Activated CD4-positive, alpha-beta memory T cell treated with anti-CD3 and anti-CD28 coated beads for 36 hours (primary cell): ENCODE results near the gene RALGPS1. TPM values are rescaled to one million over a fixed set of nuclear protein-coding genes. Genes with fewer than 3 reads are reported as not detected.

Experiments used
- CTCF ChIA-PET: fragments of 350-600 bp; sonication (Branson Sonifier 250); formaldehyde crosslinking; loops from one replicate; lab custom pipeline; 2021; ENCODE audit warnings: antibody characterized with exemption, inconsistent platforms; lab: Charles Lee
- POLR2A ChIA-PET: fragments of 350-600 bp; sonication (Branson Sonifier 250); formaldehyde crosslinking; loops from one replicate; lab custom pipeline; 2021; ENCODE audit warnings: antibody characterized with exemption; lab: Charles Lee
- DNase-seq: peaks from one replicate; pipeline ENCODE4 v3.0.0-alpha.2; 2020
- H3K27ac Mint-ChIP-seq: one replicate; pipeline ENCODE4 v1.8.0; 2021; ENCODE audit warnings: mixed read lengths
- H3K27me3 Mint-ChIP-seq: one replicate; pipeline ENCODE4 v1.8.0; 2021; ENCODE audit warnings: mixed read lengths
- H3K36me3 Mint-ChIP-seq: one replicate; pipeline ENCODE4 v1.8.0; 2021; ENCODE audit warnings: mixed read lengths
- H3K4me1 Mint-ChIP-seq: one replicate; pipeline ENCODE4 v1.8.0; 2021; ENCODE audit warnings: low read depth, mixed read lengths
- H3K4me3 Mint-ChIP-seq: one replicate; pipeline ENCODE4 v1.8.0; 2021; ENCODE audit warnings: mild to moderate bottlenecking, mixed read lengths
- H3K9me3 Mint-ChIP-seq: one replicate; pipeline ENCODE4 v1.8.0; 2021; ENCODE audit warnings: mixed read lengths
- intact Hi-C: fragments of 100-400 bp; cut with micrococcal nuclease; formaldehyde crosslinking; loops from one replicate; pipeline ENCODE4 v1.15.1; 2023
- total RNA-seq, 2 experiments: library from RNA; stranded (reverse); gene quantifications; one replicate each; pipeline ENCODE4 v1.2.3, GENCODE V29; 2021

RALGPS1 gene
- total RNA-seq, 2 experiments from 2014 or later: 2.1 to 3.1 TPM

DNA sequence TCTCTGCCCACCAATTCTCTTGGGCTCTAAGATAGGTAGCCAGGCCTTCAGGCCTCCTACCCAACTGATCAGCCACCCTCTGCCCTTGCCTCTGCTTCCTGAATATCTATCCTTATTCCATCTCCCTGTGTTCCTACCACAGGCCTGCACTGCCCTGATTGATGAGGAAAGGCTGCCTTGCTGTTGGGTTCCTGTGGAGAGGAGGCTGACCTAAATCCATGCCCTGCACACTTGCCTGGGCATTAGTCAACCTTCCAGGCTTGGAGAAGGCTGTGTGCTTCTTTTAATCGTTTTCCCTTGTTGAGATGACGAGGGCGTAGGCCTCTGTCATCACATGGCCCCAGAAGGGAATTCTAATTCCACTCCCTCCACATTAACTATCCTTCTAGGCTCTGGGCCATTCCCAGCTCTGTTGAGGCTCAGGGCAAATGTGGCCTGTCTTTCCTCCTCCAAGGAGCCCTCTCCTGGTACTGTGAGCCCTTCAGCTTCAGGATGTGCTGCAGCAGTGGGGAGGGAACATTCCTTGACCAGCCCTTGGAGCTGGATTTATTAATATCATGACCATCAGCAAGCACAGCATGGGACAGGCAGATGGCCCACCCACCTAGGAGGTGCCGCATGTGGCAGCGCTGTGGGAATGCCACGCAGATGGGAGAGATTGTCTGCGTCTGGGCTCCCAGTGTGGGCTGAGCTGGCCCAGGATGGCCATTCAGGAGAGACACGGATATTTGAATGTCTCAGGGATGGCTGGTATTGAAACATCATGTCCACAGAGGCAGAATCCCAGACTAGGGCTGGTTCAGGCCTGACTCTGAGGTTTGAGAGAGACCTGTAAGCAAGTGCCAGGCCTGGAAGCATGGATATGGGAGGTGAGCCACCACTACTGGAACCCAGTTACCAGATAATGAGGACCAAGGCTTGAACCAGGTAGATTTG is 166.9 kb downstream of the RALGPS1 start:
- no peak for DNase-seq
- Mint-ChIP-seq H3K4me1 (peaks cover 7% of the 10 kb centered on the region), H3K36me3 (no peaks in the 10 kb centered on the region), H3K27me3 (no peaks in the 10 kb centered on the region), H3K27ac (no peak overlapping the region), H3K9me3 (no peaks in the 10 kb centered on the region), H3K4me3 (no peak overlapping the region)
- intact Hi-C loops: no loop called here
- ChIA-PET POLR2A (no interaction called here), CTCF (no interaction called here)

DNA sequence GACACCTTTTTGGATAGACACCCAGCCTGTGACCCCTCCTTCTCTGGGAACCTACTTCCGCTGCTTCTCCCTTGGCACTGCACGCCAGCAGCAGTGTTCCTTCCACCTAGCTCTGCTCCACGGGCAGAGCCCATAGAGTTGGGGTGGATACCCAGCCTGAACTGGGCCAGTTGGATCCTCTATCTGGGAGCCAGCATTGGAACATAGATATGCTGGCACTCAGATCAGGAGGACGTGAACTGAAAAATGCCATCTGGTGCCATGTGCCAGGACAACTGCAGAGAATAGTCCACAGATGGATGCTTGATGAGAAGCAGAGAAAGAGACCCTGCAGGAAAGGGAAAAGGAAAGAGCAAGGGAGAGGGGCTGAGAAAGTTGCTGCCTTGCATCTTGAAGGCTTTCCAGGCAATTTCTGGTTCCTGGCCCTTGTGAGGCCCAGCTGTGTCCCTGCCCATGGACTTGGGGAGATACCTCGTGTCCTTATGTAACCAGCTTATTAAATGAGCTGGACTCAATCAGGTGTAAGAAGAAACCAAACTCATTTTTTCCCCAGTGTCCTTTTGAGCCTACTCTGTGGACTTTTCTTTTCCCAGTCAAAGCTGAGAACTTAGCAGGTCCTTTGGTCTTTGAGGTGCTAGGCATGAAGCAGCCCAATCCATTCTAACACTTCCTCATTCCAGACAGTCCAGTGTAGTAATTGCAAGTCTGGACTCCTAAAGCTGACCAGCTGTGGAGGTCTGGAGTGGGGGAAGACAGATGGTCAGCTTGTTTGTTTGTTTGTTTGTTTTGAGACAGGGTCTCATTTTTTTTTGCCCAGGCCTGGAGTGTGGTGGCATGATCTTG is 168.8 kb downstream of the RALGPS1 start:
- Mint-ChIP-seq H3K36me3 (no peaks in the 10 kb centered on the region), H3K27me3 (no peaks in the 10 kb centered on the region), H3K4me3 (no peak overlapping the region), H3K9me3 (no peaks in the 10 kb centered on the region), H3K4me1 (peaks cover 7% of the 10 kb centered on the region), H3K27ac (no peak overlapping the region)
- intact Hi-C loops: no loop called here
- ChIA-PET POLR2A (no interaction called here), CTCF (no interaction called here)
- no peak for DNase-seq

- DNase-seq: no peak
- Mint-ChIP-seq H3K9me3 (no peaks in the 10 kb centered on the region), H3K27ac (no peak overlapping the region), H3K4me1 (peaks cover 7% of the 10 kb centered on the region), H3K27me3 (no peaks in the 10 kb centered on the region), H3K4me3 (no peak overlapping the region), H3K36me3 (no peaks in the 10 kb centered on the region)
- intact Hi-C loops: no loop called here
- ChIA-PET POLR2A (no interaction called here), CTCF (no interaction called here)
These were observed 169.8 kb downstream of the RALGPS1 start for GRCh38 chr9:127084076-127085039.

DNA sequence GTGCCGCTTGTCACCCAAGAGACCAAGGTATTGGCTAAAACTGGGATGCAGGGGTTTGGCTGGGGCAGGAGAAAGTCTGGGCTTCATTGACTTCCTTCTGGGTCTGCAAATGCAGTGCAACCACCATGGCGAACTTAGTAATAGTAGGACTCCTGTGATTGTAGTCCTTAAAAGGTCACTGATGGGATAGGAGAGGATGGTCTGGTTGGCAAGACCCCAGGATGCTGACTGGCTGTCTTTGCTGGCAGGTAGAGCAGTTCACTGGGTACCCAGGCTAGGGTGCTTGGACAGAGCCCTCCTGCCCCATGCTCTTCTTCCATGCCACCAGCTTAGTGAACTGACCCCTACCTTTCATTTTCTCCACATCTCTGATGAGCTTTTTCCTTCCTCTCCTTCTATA is 170.6 kb downstream of the RALGPS1 start:
- Mint-ChIP-seq H3K27me3 (no peaks in the 10 kb centered on the region), H3K27ac (no peak overlapping the region), H3K4me3 (no peak overlapping the region), H3K4me1 (peaks cover 7% of the 10 kb centered on the region), H3K36me3 (no peaks in the 10 kb centered on the region), H3K9me3 (no peaks in the 10 kb centered on the region)
- intact Hi-C loops: no loop called here
- CTCF ChIA-PET: no interaction called here
- no peak for DNase-seq
- POLR2A ChIA-PET: no interaction called here

- Mint-ChIP-seq H3K4me1 (peaks cover 7% of the 10 kb centered on the region), H3K9me3 (no peaks in the 10 kb centered on the region), H3K4me3 (no peak overlapping the region), H3K36me3 (no peaks in the 10 kb centered on the region), H3K27ac (no peak overlapping the region), H3K27me3 (no peaks in the 10 kb centered on the region)
- DNase-seq: no peak
- intact Hi-C loops: no loop called here
- POLR2A ChIA-PET: no interaction called here
- CTCF ChIA-PET: no interaction called here
These were observed 172.2 kb downstream of the RALGPS1 start for GRCh38 chr9:127086771-127087170.

DNA sequence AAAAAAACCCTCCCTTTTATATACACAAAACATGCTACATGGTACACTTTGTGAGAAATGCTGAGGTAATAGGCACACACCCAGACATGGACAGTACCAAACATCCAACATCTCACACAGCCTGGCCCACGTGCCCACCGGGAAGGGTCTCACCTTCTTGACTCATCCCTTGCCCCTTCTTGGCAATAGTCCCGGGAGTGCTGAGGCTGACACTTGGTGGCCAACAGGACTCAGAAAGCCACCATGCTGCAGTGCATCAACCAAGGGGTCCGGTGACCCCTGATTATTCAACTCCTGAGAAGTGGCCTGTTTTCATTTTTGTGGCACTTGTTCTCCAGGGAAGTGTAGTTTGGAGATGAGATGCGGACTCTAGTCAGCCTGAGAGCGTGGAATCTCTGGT is 172.8 kb downstream of the RALGPS1 start:
- Mint-ChIP-seq H3K4me1 (peaks cover 7% of the 10 kb centered on the region), H3K27me3 (no peaks in the 10 kb centered on the region), H3K4me3 (no peak overlapping the region), H3K27ac (no peak overlapping the region), H3K36me3 (no peaks in the 10 kb centered on the region), H3K9me3 (no peaks in the 10 kb centered on the region)
- ChIA-PET POLR2A (no interaction called here), CTCF (no interaction called here)
- DNase-seq: no peak
- intact Hi-C loops: no loop called here

DNA sequence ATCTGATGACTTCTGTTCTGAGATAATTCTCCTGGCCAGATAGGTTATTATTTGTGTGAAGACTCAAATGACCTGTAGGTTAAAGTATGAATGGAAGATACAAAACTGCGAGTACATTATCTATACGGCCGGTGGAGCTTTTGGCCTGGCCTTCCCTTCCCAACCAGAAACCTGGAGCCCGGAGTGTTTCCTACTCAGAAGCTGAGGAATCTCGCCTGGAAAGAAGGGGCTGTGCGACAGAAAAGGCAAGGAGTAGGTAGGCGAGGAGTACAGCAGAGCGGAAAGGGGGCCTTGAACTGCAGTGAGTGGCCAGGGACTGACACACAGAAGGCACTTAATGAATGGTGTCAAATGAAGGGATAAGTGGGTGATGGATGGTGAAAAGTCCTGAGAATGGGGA is 173.3 kb downstream of the RALGPS1 start:
- H3K27me3 Mint-ChIP-seq: no peaks in the 10 kb centered on the region
- H3K27ac Mint-ChIP-seq: no peak overlapping the region
- no peak overlapping the region for H3K4me3 Mint-ChIP-seq
- no peak for DNase-seq
- POLR2A ChIA-PET: no interaction called here
- no peaks in the 10 kb centered on the region for H3K36me3 Mint-ChIP-seq
- CTCF ChIA-PET: no interaction called here
- intact Hi-C loops: no loop called here
- no peaks in the 10 kb centered on the region for H3K9me3 Mint-ChIP-seq
- peaks cover 7% of the 10 kb centered on the region for H3K4me1 Mint-ChIP-seq

DNA sequence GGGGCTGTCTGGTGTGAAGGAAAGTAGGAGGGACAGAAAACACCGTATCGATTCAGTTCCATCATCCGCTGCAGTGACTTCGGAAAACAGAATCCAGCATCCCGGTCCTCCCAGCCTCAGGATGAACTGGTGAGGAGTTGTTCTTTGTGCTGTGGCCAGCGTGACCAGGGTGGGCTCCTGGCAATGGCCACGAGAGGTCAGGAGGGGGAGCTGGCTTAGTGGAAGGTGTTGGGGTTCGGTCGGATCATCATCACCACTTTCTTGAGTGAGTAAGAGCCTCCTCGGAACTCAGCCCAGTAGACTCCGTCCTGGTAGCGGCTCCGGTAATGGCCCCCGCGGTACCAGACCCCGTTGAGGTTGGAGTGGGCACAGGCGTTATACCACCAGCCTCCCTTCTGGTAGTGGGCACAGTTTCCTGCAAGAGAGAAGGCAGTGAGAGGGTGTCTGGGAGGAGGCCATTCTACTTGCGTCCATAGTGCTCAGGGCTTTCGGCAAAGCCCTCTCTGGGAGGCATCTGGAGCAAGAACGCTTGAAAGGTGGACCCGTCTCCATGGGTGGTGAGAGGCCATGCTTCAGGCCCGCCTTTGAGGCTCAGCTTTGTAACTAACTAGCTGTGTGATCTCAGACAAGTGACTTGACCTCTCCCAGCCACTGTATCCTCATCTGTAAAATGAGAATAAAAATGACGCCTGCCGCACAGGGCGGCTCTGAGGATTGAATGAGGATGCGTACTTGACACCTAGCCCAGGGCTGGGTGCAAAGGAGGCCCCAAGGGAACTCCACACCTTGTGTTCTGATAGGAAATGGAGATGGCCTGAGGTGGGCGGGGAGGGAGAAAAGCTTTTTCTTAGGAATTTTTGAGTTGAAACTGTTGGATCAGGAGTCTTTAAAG is 174.4 kb downstream of the RALGPS1 start:
- POLR2A ChIA-PET: no interaction called here
- no peaks in the 10 kb centered on the region for H3K36me3 Mint-ChIP-seq
- H3K9me3 Mint-ChIP-seq: no peaks in the 10 kb centered on the region
- CTCF ChIA-PET: interaction anchor here (0.5 kb wide), 1 partner anchor 40 kb away, joined by 3 read pairs; no protein-coding TSS in a partner anchor
- no peak overlapping the region for H3K4me3 Mint-ChIP-seq
- H3K27me3 Mint-ChIP-seq: no peaks in the 10 kb centered on the region
- intact Hi-C loops: no loop called here
- H3K4me1 Mint-ChIP-seq: peaks cover 7% of the 10 kb centered on the region
- DNase-seq: no peak
- H3K27ac Mint-ChIP-seq: no peak overlapping the region

DNA sequence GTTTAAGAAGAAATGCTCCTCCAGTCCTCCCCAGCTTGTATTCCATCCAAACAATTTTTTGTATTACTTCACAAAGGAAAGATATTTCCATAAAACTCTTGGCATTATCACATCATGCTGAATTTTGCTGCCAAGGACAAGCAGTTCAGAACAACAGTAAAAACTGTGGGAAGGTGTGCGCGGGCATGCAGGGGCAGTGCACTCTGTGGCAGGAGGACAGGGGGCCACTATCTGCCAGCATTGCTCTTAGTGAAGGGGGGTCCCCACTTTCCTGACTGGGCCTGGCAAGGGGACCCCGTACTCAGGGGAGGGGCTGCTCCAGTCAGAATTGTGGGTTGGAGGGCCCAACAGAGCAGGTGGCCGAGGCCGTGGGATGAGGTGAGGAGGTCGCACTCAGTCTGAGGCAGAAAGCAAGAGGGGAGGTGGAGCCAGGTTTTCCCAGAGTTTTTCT is 175.1 kb downstream of the RALGPS1 start:
- CTCF ChIA-PET: interaction anchor here (0.5 kb wide), 1 partner anchor 41 kb away, joined by 3 read pairs; no protein-coding TSS in a partner anchor

GRCh38 chr9:127090341-127090985 is 175.9 kb downstream of the RALGPS1 start:
- intact Hi-C loops: no loop called here
- ChIA-PET POLR2A (no interaction called here), CTCF (no interaction called here)
- H3K27me3 Mint-ChIP-seq: no peaks in the 10 kb centered on the region
- DNase-seq: no peak
- no peak overlapping the region for H3K4me3 Mint-ChIP-seq
- no peaks in the 10 kb centered on the region for H3K36me3 Mint-ChIP-seq
- H3K27ac Mint-ChIP-seq: no peak overlapping the region
- H3K4me1 Mint-ChIP-seq: no peaks in the 10 kb centered on the region
- no peaks in the 10 kb centered on the region for H3K9me3 Mint-ChIP-seq

More for the DNA sequence above, 175.1 kb downstream of the RALGPS1 start:
- intact Hi-C loops: no loop called here
- no peak for DNase-seq
- Mint-ChIP-seq H3K27me3 (no peaks in the 10 kb centered on the region), H3K36me3 (no peaks in the 10 kb centered on the region), H3K4me1 (peaks cover 2% of the 10 kb centered on the region), H3K4me3 (no peak overlapping the region), H3K9me3 (no peaks in the 10 kb centered on the region), H3K27ac (no peak overlapping the region)
- POLR2A ChIA-PET: no interaction called here
